PC-3 (cell line): Measurements from ENCODE around the gene CASP10. TPM values are rescaled to one million over a fixed set of nuclear protein-coding genes. Genes with fewer than 3 reads are reported as not detected.

ENCODE experiments used
- ATAC-seq: fragments of 200-7000 bp; cut with Tn5 transposase; 2 replicates; pipeline ENCODE4 v1.9.1; 2020; ENCODE audit warnings: mild to moderate bottlenecking, moderate library complexity
- BruUV-seq: library from RNA; stranded (reverse); fragments of 400-500 nt; replicated peaks from 2 replicates; lab custom pipeline; 2021; lab: Mats Ljungman, UMichigan
- CTCF ChIA-PET: fragments of 300-600 bp; sonication (Branson Sonifier 250); formaldehyde crosslinking; loops from one replicate; lab custom pipeline; 2022; ENCODE audit warnings: antibody characterized with exemption; lab: Charles Lee
- POLR2A ChIA-PET: fragments of 300-600 bp; sonication (Branson Sonifier 250); formaldehyde crosslinking; loops from one replicate; lab custom pipeline; 2022; ENCODE audit warnings: antibody characterized with exemption; ENCODE audit not compliant: unreplicated experiment; lab: Charles Lee
- DNase-seq: peaks from one replicate; pipeline ENCODE4 v3.0.0-alpha.2; 2015
- H2AFZ ChIP-seq: fragments of 300-600 bp; sonication (generic); 2 replicates; pipeline ENCODE4 v1.6.0; 2016; ENCODE audit warnings: antibody characterized with exemption, low read length
- H3F3A ChIP-seq: fragments of 300-600 bp; sonication (generic); one replicate; pipeline ENCODE4 v1.6.0; 2017; ENCODE audit warnings: antibody characterized with exemption, low read length, control low read depth, mild to moderate bottlenecking; ENCODE audit not compliant: unreplicated experiment
- H3K27ac ChIP-seq: fragments of 300-600 bp; sonication (generic); 2 replicates; pipeline ENCODE4 v1.5.1; 2016; ENCODE audit warnings: mild to moderate bottlenecking, low read length
- H3K27me3 ChIP-seq: fragments of 300-600 bp; sonication (generic); 2 replicates; pipeline ENCODE4 v1.6.1; 2016; ENCODE audit warnings: low read length, mixed read lengths
- H3K36me3 ChIP-seq: fragments of 300-600 bp; sonication (generic); 2 replicates; pipeline ENCODE4 v1.6.1; 2016; ENCODE audit warnings: low read depth, mixed run types, low read length, mixed read lengths
- H3K4me1 ChIP-seq: fragments of 300-600 bp; sonication (generic); 2 replicates; pipeline ENCODE4 v1.5.1; 2016; ENCODE audit warnings: low read length; ENCODE audit not compliant: insufficient read depth
- H3K4me2 ChIP-seq: fragments of 300-600 bp; sonication (generic); 2 replicates; pipeline ENCODE4 v1.6.0; 2016; ENCODE audit warnings: low read length
- H3K4me3 ChIP-seq: fragments of 300-600 bp; sonication (generic); 2 replicates; pipeline ENCODE4 v1.5.1; 2016; ENCODE audit warnings: mild to moderate bottlenecking, low read length, mixed read lengths
- H3K79me2 ChIP-seq: fragments of 300-600 bp; sonication (generic); 2 replicates; pipeline ENCODE4 v1.6.1; 2017; ENCODE audit warnings: low read length, mixed read lengths
- H3K9ac ChIP-seq: fragments of 300-600 bp; sonication (generic); 2 replicates; pipeline ENCODE4 v1.6.0; 2016; ENCODE audit warnings: mild to moderate bottlenecking, low read length
- H3K9me2 ChIP-seq: fragments of 300-600 bp; sonication (generic); replicated peaks from 2 replicates; pipeline ENCODE4 v1.6.1; 2016; ENCODE audit warnings: mixed run types, low read length, mixed read lengths
- H3K9me3 ChIP-seq: fragments of 300-600 bp; sonication (generic); 2 replicates; pipeline ENCODE4 v1.6.1; 2016; ENCODE audit warnings: low read length, mixed read lengths
- H4K20me1 ChIP-seq: fragments of 300-600 bp; sonication (generic); 2 replicates; pipeline ENCODE4 v1.6.1; 2016; ENCODE audit warnings: low read length, mixed read lengths
- EZH2 ChIP-seq: fragments of 300-600 bp; sonication (generic); IDR thresholded peaks from one replicate; pipeline ENCODE4 v1.6.1; 2017; ENCODE audit warnings: antibody characterized with exemption, mild to moderate bottlenecking, low read length; ENCODE audit not compliant: unreplicated experiment
- EZH2phosphoT487 ChIP-seq: fragments of 300-600 bp; sonication (generic); IDR thresholded peaks from 2 replicates; pipeline ENCODE4 v1.6.1; 2018; ENCODE audit warnings: mild to moderate bottlenecking, antibody characterized with exemption, low read length, borderline replicate concordance
- intact Hi-C: fragments of 100-400 bp; cut with micrococcal nuclease; formaldehyde crosslinking; loops from 2 replicates; pipeline ENCODE4 v1.9.0; 2023
- total RNA-seq: library from RNA; depleted of rRNA; stranded (reverse); fragments of >200 nt; gene quantifications from 2 replicates; pipeline ENCODE4 v1.2.3, GENCODE V29; 2014
- TF ChIP-seq, protein P1 (sequence below): fragments of 300-600 bp; sonication (generic); conservative IDR thresholded peaks from 2 replicates; pipeline ENCODE4 v1.5.1; 2017; ENCODE audit warnings: antibody characterized with exemption, low read depth, mild to moderate bottlenecking, low read length

The CASP10 gene
- total RNA-seq, 1 experiment from 2014 or later = 4.2 TPM

- Histone ChIP-seq H3K4me2 (no peak overlapping the region), H3K36me3 (no peaks in the 10 kb centered on the region), H2AFZ (no peak overlapping the region), H3K27me3 (no peaks in the 10 kb centered on the region), H4K20me1 (no peaks in the 10 kb centered on the region), H3K4me1 (no peaks in the 10 kb centered on the region), H3K9me2 (no peaks in the 10 kb centered on the region), H3K27ac (no peak overlapping the region), H3F3A (no peaks in the 10 kb centered on the region), H3K9me3 (no peaks in the 10 kb centered on the region), H3K4me3 (no peak overlapping the region), H3K9ac (no peak overlapping the region), H3K79me2 (no peaks in the 10 kb centered on the region)
- no peak for DNase-seq
- ATAC-seq = no peak
- ChIA-PET POLR2A (no interaction called here), CTCF (interaction anchor here (0.5 to 0.6 kb wide), 2 partner anchors 54 to 104 kb away, joined by 3 to 5 read pairs; no protein-coding TSS in a partner anchor)
- BruUV-seq = no TSS peak
- TF ChIP-seq, protein P1, sequence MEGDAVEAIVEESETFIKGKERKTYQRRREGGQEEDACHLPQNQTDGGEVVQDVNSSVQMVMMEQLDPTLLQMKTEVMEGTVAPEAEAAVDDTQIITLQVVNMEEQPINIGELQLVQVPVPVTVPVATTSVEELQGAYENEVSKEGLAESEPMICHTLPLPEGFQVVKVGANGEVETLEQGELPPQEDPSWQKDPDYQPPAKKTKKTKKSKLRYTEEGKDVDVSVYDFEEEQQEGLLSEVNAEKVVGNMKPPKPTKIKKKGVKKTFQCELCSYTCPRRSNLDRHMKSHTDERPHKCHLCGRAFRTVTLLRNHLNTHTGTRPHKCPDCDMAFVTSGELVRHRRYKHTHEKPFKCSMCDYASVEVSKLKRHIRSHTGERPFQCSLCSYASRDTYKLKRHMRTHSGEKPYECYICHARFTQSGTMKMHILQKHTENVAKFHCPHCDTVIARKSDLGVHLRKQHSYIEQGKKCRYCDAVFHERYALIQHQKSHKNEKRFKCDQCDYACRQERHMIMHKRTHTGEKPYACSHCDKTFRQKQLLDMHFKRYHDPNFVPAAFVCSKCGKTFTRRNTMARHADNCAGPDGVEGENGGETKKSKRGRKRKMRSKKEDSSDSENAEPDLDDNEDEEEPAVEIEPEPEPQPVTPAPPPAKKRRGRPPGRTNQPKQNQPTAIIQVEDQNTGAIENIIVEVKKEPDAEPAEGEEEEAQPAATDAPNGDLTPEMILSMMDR = no peak
- TF ChIP-seq EZH2phosphoT487 (no peak), EZH2 (no peak)
- intact Hi-C loops = no loop called here
Observed at GRCh38 chr2:201171259-201171814, 11.6 kb upstream of the CASP10 start.

DNA sequence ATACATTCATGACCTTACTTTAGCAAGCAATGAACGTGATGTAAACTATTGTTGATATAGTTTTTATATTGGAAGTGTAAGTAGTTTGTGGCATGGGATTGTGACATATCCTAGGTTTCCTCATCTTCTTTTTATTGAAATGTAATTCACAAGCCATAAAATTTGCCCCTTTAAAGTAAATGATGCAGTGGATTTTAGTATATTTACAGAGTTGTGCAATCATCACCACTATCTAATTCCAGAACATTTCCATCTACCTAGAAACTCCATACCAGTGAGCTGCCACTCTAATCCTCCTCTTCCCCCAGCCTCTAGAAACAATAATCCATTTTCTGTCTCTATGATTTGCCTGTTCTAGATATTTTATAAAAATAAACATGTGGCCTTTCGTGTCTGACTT, 10.7 kb upstream of the CASP10 start:
- Histone ChIP-seq H3K27ac (no peak overlapping the region), H3K9me3 (no peaks in the 10 kb centered on the region), H4K20me1 (no peaks in the 10 kb centered on the region), H3K9ac (no peak overlapping the region), H3F3A (no peaks in the 10 kb centered on the region), H3K27me3 (no peaks in the 10 kb centered on the region), H3K36me3 (no peaks in the 10 kb centered on the region), H3K4me2 (no peak overlapping the region), H3K79me2 (no peaks in the 10 kb centered on the region), H3K4me1 (no peaks in the 10 kb centered on the region), H3K9me2 (no peaks in the 10 kb centered on the region), H2AFZ (no peak overlapping the region), H3K4me3 (no peak overlapping the region)
- no TSS peak for BruUV-seq
- ChIA-PET CTCF (interaction anchor here (0.6 kb wide), 1 partner anchor 55 kb away, joined by 5 read pairs; no protein-coding TSS in a partner anchor), POLR2A (interaction anchor here (0.5 kb wide), 1 partner anchor 57 kb away, joined by 3 read pairs; no protein-coding TSS in a partner anchor)
- DNase-seq = no peak
- no peak for ATAC-seq
- intact Hi-C loops = no loop called here
- no peak for TF ChIP-seq EZH2phosphoT487

DNA sequence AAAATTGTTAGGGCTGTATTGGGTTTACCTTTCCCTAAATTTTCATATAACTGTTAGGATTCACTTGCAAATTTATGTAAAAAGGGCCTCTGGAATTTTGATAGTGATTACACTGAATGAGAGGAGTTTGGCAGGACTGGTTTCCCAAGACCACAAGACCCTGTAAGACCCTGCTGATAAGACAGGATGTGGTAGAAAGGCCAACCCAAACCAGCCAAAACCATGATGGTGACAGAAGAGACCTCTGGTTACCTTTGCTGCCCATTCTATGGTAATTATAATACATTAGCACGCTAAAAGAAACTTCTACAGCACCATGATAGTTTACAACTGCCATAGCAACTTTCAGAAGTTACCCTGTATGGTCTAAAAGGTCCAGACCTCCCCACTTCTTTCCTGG, 8.3 kb upstream of the CASP10 start:
- Histone ChIP-seq H3K4me2 (no peak overlapping the region), H3K9ac (no peak overlapping the region), H2AFZ (no peak overlapping the region), H3K79me2 (no peaks in the 10 kb centered on the region), H3K4me1 (no peaks in the 10 kb centered on the region), H3K27ac (no peak overlapping the region), H3K4me3 (no peak overlapping the region), H3F3A (no peaks in the 10 kb centered on the region), H3K36me3 (no peaks in the 10 kb centered on the region), H3K9me2 (no peaks in the 10 kb centered on the region), H3K9me3 (0 out of 2 replicates have a peak, but pooled peaks cover 4% of the 10 kb centered on the region), H4K20me1 (no peaks in the 10 kb centered on the region), H3K27me3 (no peaks in the 10 kb centered on the region)
- CTCF ChIA-PET = no interaction called here
- no TSS peak for BruUV-seq
- TF ChIP-seq, protein P1 = no peak
- TF ChIP-seq EZH2 (no peak), EZH2phosphoT487 (no peak)
- no peak for DNase-seq
- no peak for ATAC-seq
- intact Hi-C loops = loop anchor here (5.0 kb wide), 1 partner anchor 57 kb away; the partner anchor contains the start of gene CFLAR
- POLR2A ChIA-PET = no interaction called here
